GM21528 (cell line): Measurements from ENCODE around the gene LIN9.
A peak's percentile ranks its signal among the peaks of the same experiment; 100 is the strongest.
"Not testable (repeated sequence)": the region's sequence is repeated elsewhere in the genome, so short reads cannot be mapped to it uniquely, and the experiment has no call there.

Experiments
- ATAC-seq: cut with Tn5 transposase; IDR thresholded peaks from one replicate; pipeline ENCODE4 v1.9.1; 2021; ENCODE audit warnings: mild to moderate bottlenecking, moderate library complexity; ENCODE audit not compliant: unreplicated experiment, low FRiP score

LIN9 gene

GRCh38 chr1:226220473-226221189, 88.3 kb downstream of the LIN9 start:
- no peak for ATAC-seq

DNA sequence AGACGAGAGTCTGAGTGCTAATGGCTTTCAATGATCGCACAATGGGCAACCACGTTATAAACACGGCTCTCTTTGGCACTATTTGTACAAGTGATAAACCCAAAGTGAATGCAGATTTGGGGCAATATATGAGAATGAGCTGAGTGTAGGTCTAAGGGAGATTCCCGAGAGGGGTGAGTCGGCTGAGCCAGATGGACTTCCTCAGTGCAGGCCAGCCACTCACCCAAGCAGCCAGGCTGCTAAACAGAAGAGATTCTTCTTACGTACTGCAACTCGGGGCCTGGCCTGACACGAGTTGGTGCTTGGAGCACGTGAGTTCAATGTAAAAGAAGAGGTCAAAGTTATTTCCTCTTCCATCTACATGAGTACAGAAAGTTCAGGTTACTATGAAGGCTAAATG, 91.7 kb downstream of the LIN9 start:
- no peak for ATAC-seq

GRCh38 chr1:226216056-226216455, 92.9 kb downstream of the LIN9 start:
- no peak for ATAC-seq

GRCh38 chr1:226215239-226215638, 93.7 kb downstream of the LIN9 start:
- ATAC-seq, result no peak

GRCh38 chr1:226212545-226212944, 96.4 kb downstream of the LIN9 start:
- ATAC-seq, result no peak

DNA sequence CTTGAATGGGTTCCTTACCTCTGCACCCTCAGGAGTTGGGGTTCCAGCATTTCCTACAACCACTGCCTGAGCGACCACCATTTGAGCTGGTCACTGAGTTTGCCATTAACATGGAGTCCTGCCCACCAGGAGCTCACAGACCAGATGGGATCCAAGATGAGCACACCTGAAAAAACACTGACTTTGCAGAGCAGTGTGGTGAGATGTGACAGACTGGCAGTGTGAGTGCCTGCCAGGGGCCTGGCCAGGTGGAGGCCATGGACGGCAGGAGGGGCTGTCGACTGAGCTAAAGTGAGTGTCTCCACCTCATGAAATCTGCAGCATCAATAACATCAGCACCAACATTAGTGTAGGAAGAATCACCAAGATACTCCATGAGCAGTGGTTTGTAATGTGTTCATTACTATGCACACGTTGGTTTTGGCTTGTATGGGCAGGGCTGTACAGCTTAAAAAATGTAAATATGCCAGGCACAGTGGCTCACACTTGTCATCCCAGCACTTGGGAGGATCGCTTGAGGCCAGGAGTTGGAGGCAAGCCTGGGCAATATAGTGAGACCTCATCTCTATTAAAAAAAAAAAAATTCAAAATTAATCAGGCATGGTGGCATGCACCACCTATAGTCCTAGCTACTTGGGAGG, 97.7 kb downstream of the LIN9 start:
- ATAC-seq, result no peak

DNA sequence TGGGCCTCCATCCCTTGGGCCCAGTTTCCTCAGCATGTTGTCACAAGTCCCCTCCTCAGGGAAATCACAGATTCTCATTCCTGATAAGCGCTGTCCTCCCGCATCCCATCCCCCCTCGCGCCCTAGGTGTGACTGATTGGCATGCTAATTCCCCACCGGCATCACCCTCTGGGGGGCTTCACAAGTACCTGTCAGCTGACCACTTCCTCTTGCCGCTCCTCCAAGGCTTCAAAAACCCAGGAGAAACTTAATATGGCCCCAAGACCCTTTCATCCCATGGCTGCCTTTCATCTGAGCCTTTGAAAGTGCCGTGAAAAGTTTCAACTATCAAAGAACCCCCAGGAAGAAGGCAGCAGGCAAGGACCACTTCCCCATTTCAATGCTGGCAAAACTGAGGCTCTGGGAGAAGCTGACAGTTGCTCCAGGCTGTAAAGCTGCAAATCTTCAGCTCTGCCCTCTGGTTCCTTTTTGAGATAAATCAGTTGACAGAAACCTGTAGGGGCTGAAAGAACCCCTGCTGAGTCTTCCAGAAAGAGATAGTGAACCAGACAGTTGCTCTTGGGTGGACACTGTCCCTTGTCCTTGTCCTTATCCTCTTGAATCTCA, 98.3 kb downstream of the LIN9 start:
- no peak for ATAC-seq

DNA sequence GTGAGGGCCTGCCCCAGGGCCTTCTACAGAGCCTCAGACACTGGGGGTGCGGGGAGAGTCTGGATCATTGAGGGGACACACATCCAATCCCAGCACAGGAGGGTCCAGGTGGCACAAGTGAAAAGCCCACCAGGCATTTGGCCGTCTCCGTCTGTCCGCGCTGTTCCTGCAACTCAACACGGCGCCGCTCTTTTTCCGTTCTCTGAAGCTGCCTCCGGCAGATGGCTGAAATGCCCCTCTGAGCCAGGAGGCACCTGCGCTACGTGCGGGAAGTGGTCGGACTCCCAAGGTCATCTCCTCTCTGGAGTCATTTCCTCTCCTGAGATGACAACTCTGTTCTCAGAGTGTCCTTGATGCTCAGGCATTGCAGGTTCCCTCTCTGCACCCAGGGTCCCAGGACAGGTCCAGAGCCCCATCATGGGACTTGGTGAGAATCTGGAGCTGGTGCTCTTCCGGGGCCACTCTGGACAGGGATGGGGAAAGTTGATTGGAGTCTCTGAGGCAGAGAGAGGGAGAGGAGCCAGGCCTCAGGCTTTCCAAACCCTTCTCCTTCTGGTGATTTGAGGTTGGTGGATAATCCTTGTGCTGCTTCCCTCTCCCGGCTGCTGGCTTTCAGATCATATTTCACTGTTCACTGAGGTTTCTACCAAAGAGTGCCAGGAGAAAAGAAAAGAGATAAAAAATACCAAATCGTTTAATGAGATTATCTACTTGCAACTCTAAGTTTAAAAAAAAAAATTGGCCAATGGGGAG, 99.5 kb downstream of the LIN9 start:
- no peak for ATAC-seq

DNA sequence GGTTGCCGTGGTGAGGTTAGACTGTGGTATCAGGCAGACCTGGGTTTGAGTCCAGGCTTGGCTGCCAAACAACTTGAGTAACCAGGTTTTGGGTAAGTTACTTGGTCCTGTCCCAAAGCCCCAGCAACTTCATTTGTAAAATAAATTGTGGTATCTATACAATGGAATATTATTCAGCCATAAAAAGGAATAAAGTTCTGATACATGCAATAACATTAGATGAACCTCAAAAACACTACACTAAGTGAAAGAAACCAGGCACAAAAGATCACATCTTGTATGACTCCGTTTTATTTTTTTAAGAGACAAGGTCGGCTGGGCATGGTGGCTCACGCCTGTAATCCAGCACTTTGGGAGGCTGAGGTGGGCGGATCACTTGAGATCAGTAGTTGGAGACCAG, 101.9 kb downstream of the LIN9 start:
- ATAC-seq, result no peak

DNA sequence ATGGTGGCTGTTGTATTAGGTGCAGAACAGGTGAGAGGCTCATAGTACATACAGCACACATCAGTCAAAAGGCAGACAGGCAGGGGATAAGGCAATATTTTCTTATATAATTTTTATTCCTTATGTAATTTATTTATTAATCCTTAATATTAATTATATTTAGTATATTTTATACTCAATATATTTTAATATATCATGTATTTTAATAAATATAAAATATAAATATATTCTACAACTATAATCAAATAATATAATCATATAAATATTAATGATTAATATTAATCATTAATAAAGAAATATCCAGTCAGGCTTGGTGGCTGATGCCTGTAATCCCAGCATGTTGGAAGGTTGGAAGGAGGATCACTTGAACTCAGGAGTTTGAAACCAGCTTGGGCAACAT, 104.8 kb downstream of the LIN9 start:
- ATAC-seq, result no peak

DNA sequence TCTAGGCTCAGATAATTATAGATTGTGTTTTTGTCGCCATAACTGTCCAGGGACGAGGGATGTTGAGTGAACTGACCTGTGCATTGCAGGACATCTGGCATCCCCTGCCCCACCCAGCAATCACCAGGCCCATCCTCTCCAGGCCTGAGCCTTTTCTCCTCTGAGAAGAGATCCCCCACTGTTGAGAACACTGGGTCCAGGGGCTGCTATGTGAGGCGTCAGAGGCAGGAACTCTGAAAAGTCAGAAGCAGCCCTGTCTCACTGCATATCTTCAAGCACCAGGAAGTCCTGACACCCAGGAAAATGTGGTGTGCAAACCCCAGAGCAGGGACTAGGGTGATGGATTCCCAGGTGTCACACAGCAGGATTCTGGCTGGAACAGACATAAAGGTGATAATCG, 105.3 kb downstream of the LIN9 start:
- ATAC-seq, result no peak

- ATAC-seq, result no peak
These were observed 105.7 kb downstream of the LIN9 start for GRCh38 chr1:226203240-226203639.

DNA sequence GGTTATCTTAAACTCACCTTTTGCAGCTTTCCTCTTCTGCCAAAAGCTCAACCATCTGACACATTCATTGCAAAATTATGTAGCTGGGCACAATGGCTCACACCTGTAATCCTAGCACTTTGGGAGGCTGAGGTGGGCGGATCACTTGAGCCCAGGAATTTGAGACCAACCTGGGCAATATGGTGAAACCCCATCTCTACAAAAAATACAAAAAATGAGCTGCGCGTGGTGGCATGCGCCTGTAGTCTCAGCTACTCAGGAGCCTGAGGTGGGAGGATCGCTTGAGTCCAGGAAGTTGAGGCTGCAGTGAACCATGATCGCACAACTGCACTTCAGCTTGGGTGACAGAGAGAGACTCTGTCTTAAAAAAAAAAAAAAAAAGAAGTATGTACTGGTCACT, 106.3 kb downstream of the LIN9 start:
- not testable (repeated sequence) for ATAC-seq

DNA sequence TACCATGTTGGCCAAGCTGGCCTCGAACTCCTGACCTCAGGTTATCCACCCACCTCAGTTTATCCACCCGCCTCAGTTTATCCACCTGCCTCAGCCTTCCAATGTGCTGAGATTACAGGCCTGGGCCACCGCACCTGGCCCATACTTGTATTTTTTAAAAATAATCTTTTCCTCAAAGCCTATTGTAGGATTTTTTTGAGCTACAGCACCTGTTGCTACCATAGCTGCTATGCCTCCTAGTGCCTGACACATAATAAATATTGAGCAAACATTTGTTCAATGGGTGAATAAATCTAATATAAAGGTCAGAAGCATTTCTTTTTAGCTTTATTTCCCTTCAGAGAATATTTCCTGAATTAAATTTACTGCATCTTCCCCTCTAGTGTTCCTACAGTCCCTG, 106.7 kb downstream of the LIN9 start:
- ATAC-seq, result no peak

GRCh38 chr1:226201029-226201593, 107.9 kb downstream of the LIN9 start:
- no peak for ATAC-seq

DNA sequence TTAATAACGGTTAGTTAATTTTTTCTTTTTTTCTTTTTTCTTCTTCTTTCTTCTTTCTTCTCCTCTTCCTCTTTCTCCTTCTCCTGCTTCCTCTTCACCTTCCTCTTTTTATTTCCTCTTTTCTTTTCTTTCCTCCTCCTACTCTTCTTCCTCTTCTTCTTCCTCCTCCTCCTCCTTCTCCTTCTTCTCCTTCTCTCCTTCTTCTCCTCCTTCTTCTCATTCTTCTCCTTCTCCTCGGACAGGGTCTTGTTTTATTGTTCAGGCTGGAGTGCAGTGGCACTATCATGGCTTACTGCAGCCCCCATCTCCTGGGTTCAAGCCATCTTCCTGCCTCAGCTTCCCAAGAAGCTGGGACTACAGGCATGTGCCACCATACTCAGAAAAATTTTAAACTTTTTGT, 109.0 kb downstream of the LIN9 start:
- ATAC-seq, result no peak

- ATAC-seq, result no peak
These were observed 113.8 kb downstream of the LIN9 start for GRCh38 chr1:226195144-226195543.

GRCh38 chr1:226187380-226187779, 121.6 kb downstream of the LIN9 start:
- ATAC-seq, result no peak

- ATAC-seq, result no peak
These were observed 122.0 kb downstream of the LIN9 start for GRCh38 chr1:226187019-226187322.

DNA sequence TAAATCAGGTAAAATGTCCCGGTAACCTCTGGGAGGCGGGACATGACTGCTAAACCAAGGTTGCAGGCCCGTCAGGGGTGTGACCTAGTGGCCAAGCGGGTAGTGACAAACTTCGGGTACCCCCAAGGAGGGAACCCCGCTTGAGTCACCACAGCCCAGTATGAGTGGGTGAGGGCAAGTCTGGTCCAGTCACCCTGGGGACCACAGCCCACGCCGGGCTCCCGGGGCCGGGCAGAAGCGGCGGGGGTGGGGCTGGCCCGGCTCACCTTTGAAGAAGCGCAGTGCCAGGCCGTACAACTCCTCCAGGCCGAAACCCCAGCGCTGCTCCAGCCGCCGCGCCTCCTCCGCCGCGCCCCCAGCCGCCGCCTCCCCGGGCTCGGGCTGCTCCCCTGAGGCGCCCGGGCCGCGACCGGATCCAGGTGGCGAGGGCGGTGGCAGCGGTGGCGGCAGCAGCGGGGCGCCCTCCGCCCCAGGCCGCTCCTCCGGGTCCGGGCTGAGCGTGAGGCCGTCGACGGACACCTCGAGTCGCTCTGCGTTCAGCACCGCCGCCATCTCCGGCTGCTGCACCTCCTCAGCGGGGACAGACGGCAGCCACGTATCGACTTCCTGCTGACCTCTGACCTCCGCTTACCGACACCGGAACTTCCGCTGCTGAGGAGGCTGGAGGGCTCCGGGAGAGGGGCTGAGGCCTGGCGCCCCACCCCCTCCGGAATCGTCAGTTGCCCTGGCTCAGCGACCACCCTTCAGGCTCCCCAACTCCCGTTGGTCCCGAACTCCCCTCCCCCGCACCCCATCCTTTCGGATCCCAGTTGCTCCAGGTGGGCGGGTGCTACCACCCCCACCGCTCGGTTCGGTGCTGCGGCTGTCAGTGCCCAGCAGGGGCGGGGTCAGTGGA, 122.6 kb downstream of the LIN9 start, which contains the start of gene ACBD3:
ACBD3 (minus strand) TSS at position 618 of the 895 bp plus-strand sequence; CDS start at position 552, 66 bp downstream.
- ATAC-seq, result peak; percentile 95
